Measurements from ENCODE around the gene LRRTM2. TPM values are rescaled to one million over a fixed set of nuclear protein-coding genes. Genes with fewer than 3 reads are reported as not detected.

Gene LRRTM2
- total RNA-seq, 2 experiments from 2014 or later, result 0.22 TPM; not detected in 1

DNA sequence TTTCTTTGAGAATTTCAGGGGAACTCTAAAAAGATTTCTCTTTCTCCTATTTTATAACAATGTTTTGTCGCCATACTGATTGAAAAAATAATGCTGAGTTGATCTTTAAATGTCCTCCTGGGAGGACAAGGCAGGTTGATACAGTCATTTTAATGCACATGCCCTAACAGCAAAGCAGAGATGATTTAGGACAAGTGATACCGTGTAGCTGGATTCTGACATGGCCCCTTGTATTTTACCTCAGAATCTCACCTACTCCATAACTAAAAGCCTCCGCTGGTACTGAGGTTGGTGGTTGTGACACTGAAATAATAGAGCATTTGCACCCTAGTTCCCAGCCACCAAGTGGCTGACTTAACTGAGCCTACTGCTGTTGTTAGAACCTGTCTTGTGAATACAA, 811 bp upstream of the LRRTM2 start:
- ChIA-PET CTCF (ENCODE audit: unreplicated experiment) (no interaction called here), POLR2A (no interaction called here)
- TF ChIP-seq EZH2phosphoT487 (IDR thresholded peaks at IDR 0.05; ENCODE audit: borderline replicate concordance, low read depth, low read length), result no peak
- H3K4me1 ChIP-seq (ENCODE audit: insufficient read depth, low read length, poor library complexity, severe bottlenecking), result no peaks in the 10 kb centered on the region
- no peaks in the 10 kb centered on the region for H3K36me3 ChIP-seq (ENCODE audit: insufficient read depth, low read length)
- H3K9me2 ChIP-seq (ENCODE audit: insufficient read depth, low read length), result no peaks in the 10 kb centered on the region
- no peaks in the 10 kb centered on the region for H3K9me3 ChIP-seq (ENCODE audit: low read length)
- intact Hi-C loops (cut with micrococcal nuclease; ENCODE audit: unreplicated experiment), result no loop called here
- H4K20me1 ChIP-seq (ENCODE audit: insufficient read depth, low read length), result no peaks in the 10 kb centered on the region
- no peak overlapping the region for H3K4me3 ChIP-seq (ENCODE audit: low read depth, low read length, poor library complexity, severe bottlenecking)
- DNase-seq (ENCODE audit: low spot score), result no peak
- BruUV-seq (replicated peaks), result no TSS peak
- no peak overlapping the region for H3K4me2 ChIP-seq (ENCODE audit: low read length)
- H3K27ac ChIP-seq (ENCODE audit: low read depth, low read length, poor library complexity, severe bottlenecking), result no peak overlapping the region
- H3K79me2 ChIP-seq (ENCODE audit: insufficient read depth, low read depth, low read length), result no peaks in the 10 kb centered on the region
- H2AFZ ChIP-seq (ENCODE audit: low read length), result no peak overlapping the region

DNA sequence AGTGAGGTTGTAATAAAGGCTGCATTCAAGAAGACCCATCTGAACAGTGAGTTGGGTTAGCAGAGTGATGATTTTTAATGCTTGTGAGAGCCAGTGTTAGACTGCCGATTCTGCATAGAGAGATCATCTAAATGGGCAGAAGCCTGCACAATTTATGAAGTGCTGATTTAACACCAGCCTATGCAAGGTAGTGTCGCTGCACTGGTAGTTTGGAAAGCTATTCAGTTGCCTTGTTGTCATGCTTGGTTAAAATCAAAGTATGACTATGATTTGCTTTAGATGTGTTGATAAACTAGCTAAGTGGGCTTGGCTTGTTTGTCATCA, 379 bp upstream of the LRRTM2 start:
- DNase-seq (ENCODE audit: low spot score), result no peak
- no peaks in the 10 kb centered on the region for H3K9me2 ChIP-seq (ENCODE audit: insufficient read depth, low read length)
- no peak overlapping the region for H3K27ac ChIP-seq (ENCODE audit: low read depth, low read length, poor library complexity, severe bottlenecking)
- H3K36me3 ChIP-seq (ENCODE audit: insufficient read depth, low read length), result no peaks in the 10 kb centered on the region
- POLR2A ChIA-PET, result interaction anchor here (0.5 kb wide), 1 partner anchor 27 kb away, joined by 3 read pairs; no protein-coding TSS in a partner anchor
- H3K4me2 ChIP-seq (ENCODE audit: low read length), result no peak overlapping the region
- no peak overlapping the region for H2AFZ ChIP-seq (ENCODE audit: low read length)
- intact Hi-C loops (cut with micrococcal nuclease; ENCODE audit: unreplicated experiment), result no loop called here
- no peaks in the 10 kb centered on the region for H4K20me1 ChIP-seq (ENCODE audit: insufficient read depth, low read length)
- TF ChIP-seq EZH2phosphoT487 (IDR thresholded peaks at IDR 0.05; ENCODE audit: borderline replicate concordance, low read depth, low read length) (no peak), CTCF (conservative IDR thresholded peaks at IDR 0.05; ENCODE audit: low read length) (no peak)
- no peak overlapping the region for H3K4me3 ChIP-seq (ENCODE audit: low read depth, low read length, poor library complexity, severe bottlenecking)
- H3K9me3 ChIP-seq (ENCODE audit: low read length), result no peaks in the 10 kb centered on the region
- H3K4me1 ChIP-seq (ENCODE audit: insufficient read depth, low read length, poor library complexity, severe bottlenecking), result no peaks in the 10 kb centered on the region
- BruUV-seq (replicated peaks), result no TSS peak
- no peaks in the 10 kb centered on the region for H3K79me2 ChIP-seq (ENCODE audit: insufficient read depth, low read depth, low read length)
- CTCF ChIA-PET (ENCODE audit: unreplicated experiment), result no interaction called here

DNA sequence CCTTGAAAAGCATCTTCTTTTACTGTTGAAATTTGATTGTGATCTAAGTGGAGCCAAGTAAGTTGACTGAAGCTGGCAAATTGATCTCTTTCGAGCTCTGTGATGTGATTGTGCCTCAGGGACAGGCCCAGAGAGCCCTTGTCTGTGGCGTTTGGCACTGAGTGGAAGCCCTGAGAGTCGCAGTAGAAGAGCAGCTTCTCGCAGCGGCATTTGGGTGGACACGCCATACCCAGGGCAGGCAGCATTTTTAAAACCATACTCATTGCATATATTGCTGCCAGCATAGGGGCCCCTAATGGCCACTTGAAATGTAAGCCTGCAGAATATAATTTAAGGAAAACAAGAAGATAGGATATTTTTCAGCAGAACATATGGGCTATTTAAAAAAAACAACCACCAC, 894 bp downstream of the LRRTM2 start:
- Histone ChIP-seq H3K4me1 (ENCODE audit: insufficient read depth, low read length, poor library complexity, severe bottlenecking) (no peaks in the 10 kb centered on the region), H2AFZ (ENCODE audit: low read length) (no peak overlapping the region), H3K27ac (ENCODE audit: low read depth, low read length, poor library complexity, severe bottlenecking) (no peak overlapping the region), H3K4me2 (ENCODE audit: low read length) (no peak overlapping the region), H3K9me2 (ENCODE audit: insufficient read depth, low read length) (no peaks in the 10 kb centered on the region), H3K79me2 (ENCODE audit: insufficient read depth, low read depth, low read length) (no peaks in the 10 kb centered on the region), H4K20me1 (ENCODE audit: insufficient read depth, low read length) (no peaks in the 10 kb centered on the region), H3K4me3 (ENCODE audit: low read depth, low read length, poor library complexity, severe bottlenecking) (no peak overlapping the region), H3K9me3 (ENCODE audit: low read length) (no peaks in the 10 kb centered on the region), H3K36me3 (ENCODE audit: insufficient read depth, low read length) (no peaks in the 10 kb centered on the region)
- intact Hi-C loops (cut with micrococcal nuclease; ENCODE audit: unreplicated experiment), result no loop called here
- ChIA-PET CTCF (ENCODE audit: unreplicated experiment) (no interaction called here), POLR2A (interaction anchor here (0.6 kb wide), 1 partner anchor 41 kb away, joined by 3 read pairs; no protein-coding TSS in a partner anchor)
- DNase-seq (ENCODE audit: low spot score), result no peak
- no TSS peak for BruUV-seq (replicated peaks)
- TF ChIP-seq EZH2phosphoT487 (IDR thresholded peaks at IDR 0.05; ENCODE audit: borderline replicate concordance, low read depth, low read length) (no peak), CTCF (conservative IDR thresholded peaks at IDR 0.05; ENCODE audit: low read length) (no peak)

All from OCI-LY7 (cell line).